Osteoblast (primary cell): ENCODE data around the gene CADM4. TPM values are rescaled to one million over a fixed set of nuclear protein-coding genes. Genes with fewer than 3 reads are reported as not detected.
"Not testable (repeated sequence)": the region's sequence is repeated elsewhere in the genome, so short reads cannot be mapped to it uniquely, and the experiment has no call there.

Source experiments
- DNase-seq: peaks from one replicate; pipeline ENCODE4 v3.0.0; 2011; ENCODE audit warnings: low spot score, mixed read lengths; ENCODE audit not compliant: insufficient read length; ENCODE audit errors: missing footprints
- H2AFZ ChIP-seq: 2 replicates; pipeline ENCODE4 v1.6.0; 2011; ENCODE audit warnings: mild to moderate bottlenecking, low read length
- H3K27ac ChIP-seq: 2 replicates; pipeline ENCODE4 v1.5.1; 2011; ENCODE audit warnings: mild to moderate bottlenecking, low read depth, low read length, moderate library complexity
- H3K27me3 ChIP-seq: 2 replicates; pipeline ENCODE4 v1.6.0; 2012; ENCODE audit warnings: mild to moderate bottlenecking, control low read depth, inconsistent platforms, low read length, moderate library complexity; ENCODE audit not compliant: insufficient read depth
- H3K36me3 ChIP-seq: 2 replicates; pipeline ENCODE4 v1.5.1; 2011; ENCODE audit warnings: mild to moderate bottlenecking, low read length, control low read depth, moderate library complexity; ENCODE audit not compliant: insufficient read depth
- H3K4me1 ChIP-seq: 2 replicates; pipeline ENCODE4 v1.5.1; 2011; ENCODE audit warnings: mild to moderate bottlenecking, low read length, control low read depth, moderate library complexity; ENCODE audit not compliant: insufficient read depth
- H3K4me2 ChIP-seq: 2 replicates; pipeline ENCODE4 v1.6.0; 2011; ENCODE audit warnings: mild to moderate bottlenecking, low read length; ENCODE audit not compliant: insufficient read depth
- H3K4me3 ChIP-seq: fragments of 200-600 bp; sonication (generic); 3 replicates; pipeline ENCODE4 v1.5.1; 2012; ENCODE audit warnings: mild to moderate bottlenecking, low read length, inconsistent platforms; ENCODE audit not compliant: insufficient read depth
- H3K79me2 ChIP-seq: 2 replicates; pipeline ENCODE4 v1.6.0; 2012; ENCODE audit warnings: mild to moderate bottlenecking, low read length, control low read depth, inconsistent platforms; ENCODE audit not compliant: insufficient read depth
- H3K9me3 ChIP-seq: 2 replicates; pipeline ENCODE4 v1.5.1; 2011; ENCODE audit warnings: low read depth, low read length, control low read depth
- H4K20me1 ChIP-seq: 2 replicates; pipeline ENCODE4 v1.6.0; 2012; ENCODE audit warnings: mild to moderate bottlenecking, low read length, control low read depth; ENCODE audit not compliant: insufficient read depth
- CTCF ChIP-seq: IDR thresholded peaks from 2 replicates; pipeline ENCODE4 v1.5.1; 2011; ENCODE audit warnings: mild to moderate bottlenecking, low read depth, low read length, moderate library complexity; ENCODE audit errors: extremely low read depth
- total RNA-seq: library from RNA; depleted of rRNA; stranded (reverse); fragments of >200 nt; gene quantifications from 2 replicates; pipeline ENCODE4 v1.2.3, GENCODE V29; 2012

CADM4 gene
- total RNA-seq, 1 donor, result 1.4 TPM

GRCh38 chr19:43591904-43592772 is 47.5 kb downstream of the CADM4 start:
- H3K79me2 ChIP-seq, result peaks cover 66% of the 10 kb centered on the region
- no peak for TF ChIP-seq CTCF
- no peak overlapping the region for H3K4me3 ChIP-seq
- no peaks in the 10 kb centered on the region for H3K27me3 ChIP-seq
- peak; percentile 36 for DNase-seq
- peaks cover 16% of the 10 kb centered on the region for H3K4me1 ChIP-seq
- H2AFZ ChIP-seq, result no peak overlapping the region
- H3K36me3 ChIP-seq, result peaks cover 47% of the 10 kb centered on the region
- no peak overlapping the region for H3K27ac ChIP-seq
- H3K4me2 ChIP-seq, result no peak overlapping the region
- H3K9me3 ChIP-seq, result no peaks in the 10 kb centered on the region
- peaks cover 28% of the 10 kb centered on the region for H4K20me1 ChIP-seq

- H3K4me1 ChIP-seq, result peaks cover 11% of the 10 kb centered on the region
- H4K20me1 ChIP-seq, result peaks cover 29% of the 10 kb centered on the region
- H3K9me3 ChIP-seq, result no peaks in the 10 kb centered on the region
- no peak for TF ChIP-seq CTCF
- H3K36me3 ChIP-seq, result peaks cover 53% of the 10 kb centered on the region
- no peak overlapping the region for H2AFZ ChIP-seq
- H3K79me2 ChIP-seq, result peaks cover 59% of the 10 kb centered on the region
- no peak overlapping the region for H3K4me2 ChIP-seq
- H3K4me3 ChIP-seq, result no peak overlapping the region
- no peak for DNase-seq
- H3K27me3 ChIP-seq, result no peaks in the 10 kb centered on the region
- H3K27ac ChIP-seq, result no peak overlapping the region
These were observed 50.0 kb downstream of the CADM4 start for GRCh38 chr19:43589678-43590077.

GRCh38 chr19:43589277-43589676 is 50.4 kb downstream of the CADM4 start:
- no peak for TF ChIP-seq CTCF
- H3K4me1 ChIP-seq, result peaks cover 7% of the 10 kb centered on the region
- no peak overlapping the region for H2AFZ ChIP-seq
- peaks cover 50% of the 10 kb centered on the region for H3K36me3 ChIP-seq
- no peak for DNase-seq
- H3K27me3 ChIP-seq, result no peaks in the 10 kb centered on the region
- H4K20me1 ChIP-seq, result peaks cover 26% of the 10 kb centered on the region
- no peaks in the 10 kb centered on the region for H3K9me3 ChIP-seq
- H3K4me2 ChIP-seq, result no peak overlapping the region
- no peak overlapping the region for H3K4me3 ChIP-seq
- peaks cover 55% of the 10 kb centered on the region for H3K79me2 ChIP-seq
- no peak overlapping the region for H3K27ac ChIP-seq

GRCh38 chr19:43587029-43587428 is 52.6 kb downstream of the CADM4 start:
- H3K4me3 ChIP-seq, H3K4me1 ChIP-seq, H2AFZ ChIP-seq, H3K27ac ChIP-seq, H3K27me3 ChIP-seq, H3K9me3 ChIP-seq, DNase-seq, H3K4me2 ChIP-seq: not testable (repeated sequence)
- Histone ChIP-seq H3K79me2 (peaks cover 33% of the 10 kb centered on the region), H3K36me3 (peaks cover 31% of the 10 kb centered on the region), H4K20me1 (peaks cover 14% of the 10 kb centered on the region)
